ENCODE data around the gene ST3GAL3. TPM values are rescaled to one million over a fixed set of nuclear protein-coding genes. Genes with fewer than 3 reads are reported as not detected.
A peak's percentile ranks its signal among the peaks of the same experiment; 100 is the strongest.

The ST3GAL3 gene
- polyA plus RNA-seq, 5 donors = 31.2 to 37.8 (median 36.2) TPM

DNA sequence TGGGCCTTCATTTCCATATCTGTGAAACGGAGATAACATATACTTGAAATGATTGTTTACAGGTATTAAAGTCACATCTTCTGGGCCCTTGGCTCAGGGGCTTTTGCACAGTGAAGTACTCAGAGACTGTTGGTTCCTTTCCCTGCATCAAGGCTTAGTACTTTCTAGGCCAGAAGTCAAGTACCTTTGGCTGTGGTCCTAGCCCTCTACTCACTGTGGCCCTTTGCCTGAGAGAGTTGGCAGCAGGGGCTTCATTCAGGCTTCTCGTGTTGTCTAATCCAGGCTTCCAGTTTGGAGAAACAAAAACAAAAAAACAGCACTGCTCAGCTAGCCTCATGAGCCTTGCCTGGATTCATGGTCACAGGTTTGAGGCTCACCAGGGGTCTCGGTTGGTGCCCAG is 254.4 kb downstream of the ST3GAL3 start:
- DNase-seq = no peak

DNA sequence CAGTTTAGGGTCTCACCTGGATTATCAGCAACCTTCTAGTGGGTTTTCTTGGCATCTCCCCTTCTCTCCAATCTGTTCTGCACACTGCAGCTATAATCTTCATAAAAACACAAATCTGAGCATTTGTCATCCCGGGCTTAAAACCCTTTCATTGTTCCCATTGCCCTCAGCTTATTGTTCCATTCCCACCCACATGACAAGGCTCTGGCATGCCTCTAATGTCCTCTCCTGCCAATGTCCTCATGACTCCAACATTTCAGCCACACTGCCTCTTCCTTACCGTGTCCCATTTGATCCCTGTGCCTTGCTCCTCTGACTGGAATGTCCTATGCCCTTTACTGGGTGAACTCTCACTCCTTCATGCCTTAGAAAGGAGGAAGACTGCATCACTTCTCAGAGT is 255.0 kb downstream of the ST3GAL3 start:
- DNase-seq = no peak

DNA sequence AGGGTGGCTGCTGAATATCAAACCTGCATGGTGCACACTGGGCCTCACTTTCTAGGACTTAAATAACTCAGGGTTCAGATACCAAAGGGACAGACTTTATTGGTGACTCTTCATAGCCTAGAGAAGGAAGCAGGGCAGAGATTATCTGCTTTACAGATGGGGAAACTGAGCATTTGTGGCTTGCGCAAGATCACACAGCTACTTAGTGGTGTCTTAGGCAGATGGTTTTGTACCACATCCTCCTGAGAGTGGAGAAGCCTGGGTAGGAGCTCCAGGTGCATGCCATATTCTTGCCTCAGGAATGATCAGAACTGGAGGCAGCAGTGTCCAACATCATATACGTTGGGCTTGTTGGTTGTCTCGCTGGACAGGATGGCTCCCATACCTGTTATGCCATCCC is 255.7 kb downstream of the ST3GAL3 start:
- no peak for DNase-seq

DNA sequence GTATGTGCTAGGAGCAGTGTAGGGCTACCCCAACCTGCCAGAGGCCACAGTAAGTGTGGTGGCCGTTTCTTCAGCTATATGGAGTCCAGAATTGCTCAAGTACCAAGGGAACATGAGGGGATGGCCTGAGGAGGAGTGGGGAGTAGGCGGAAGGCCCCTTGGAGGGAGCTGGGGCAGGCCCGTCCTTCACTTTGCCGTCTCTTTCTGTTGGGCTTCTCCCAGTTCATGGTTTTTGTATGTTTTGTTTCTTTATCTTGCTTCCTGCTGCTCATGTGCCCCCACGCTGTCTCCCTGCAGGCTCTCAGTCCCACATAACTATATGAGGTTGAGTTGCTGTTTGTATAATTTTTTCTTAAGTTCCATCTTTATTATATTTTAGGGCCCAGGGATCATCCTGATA is 256.6 kb downstream of the ST3GAL3 start:
- no peak for DNase-seq

DNA sequence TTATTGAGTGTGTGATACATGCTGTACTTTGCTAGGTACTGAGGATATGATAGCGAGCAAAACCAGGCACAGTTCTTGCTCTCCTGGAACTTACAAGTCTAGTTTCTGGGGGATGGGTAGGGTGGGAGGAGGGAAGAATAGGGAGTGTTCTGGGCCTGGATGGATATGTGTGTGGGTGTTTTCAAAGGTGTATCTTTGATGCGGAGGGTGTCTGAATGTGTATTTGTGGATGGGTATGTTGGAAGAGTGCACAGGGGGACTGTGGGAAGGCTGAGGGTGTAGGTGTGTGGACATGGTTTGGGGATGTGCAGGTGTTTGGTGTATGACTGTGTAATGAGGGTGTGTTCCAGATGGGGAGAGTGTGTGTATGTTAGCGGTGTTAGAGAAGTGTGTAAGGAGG is 258.0 kb downstream of the ST3GAL3 start:
- no peak for DNase-seq

DNA sequence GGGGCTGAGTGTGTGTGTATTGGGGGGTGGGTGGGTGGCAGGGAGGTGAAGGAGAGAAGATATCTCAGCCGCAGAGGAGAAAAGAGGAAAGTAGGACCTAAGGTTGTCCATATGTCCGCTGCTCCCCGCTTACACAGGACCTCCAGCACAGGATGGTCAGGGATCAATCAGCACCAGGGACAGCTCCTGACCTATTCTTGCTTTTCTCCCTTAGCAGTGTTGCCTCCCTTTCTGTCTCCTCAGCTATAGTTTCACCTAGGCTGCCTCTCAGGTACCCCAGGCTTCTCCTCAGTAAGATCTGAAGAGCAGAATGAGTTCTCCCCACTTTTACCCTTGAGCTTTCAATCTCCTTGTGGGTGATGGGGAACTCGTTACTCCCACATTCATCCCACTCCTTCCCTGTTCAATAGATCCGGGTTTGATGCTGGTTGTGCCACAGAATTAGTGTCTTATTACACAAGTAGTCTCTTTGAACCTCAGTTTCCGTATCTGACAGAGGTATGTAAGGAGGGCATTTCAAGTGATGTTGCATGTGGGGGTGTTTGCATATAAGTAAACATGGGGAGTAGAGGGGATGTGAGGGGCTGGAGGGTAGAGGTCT is 261.1 kb downstream of the ST3GAL3 start:
- no peak for DNase-seq

DNA sequence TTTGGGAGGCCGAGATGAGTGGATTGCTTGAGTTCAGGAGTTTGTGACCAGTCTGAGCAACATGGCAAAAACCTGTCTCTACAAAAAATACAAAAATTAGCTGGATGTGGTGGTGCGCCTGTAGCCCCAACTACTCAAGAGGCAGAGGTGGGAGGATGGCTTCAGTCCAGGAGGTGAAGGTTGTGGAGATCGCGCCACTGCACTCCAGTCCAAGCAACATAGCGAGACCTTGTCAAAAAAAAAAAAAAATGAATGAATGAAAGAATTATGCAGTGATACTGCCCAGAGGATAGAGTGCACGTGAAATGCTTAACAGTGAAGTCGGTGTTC is 262.0 kb downstream of the ST3GAL3 start:
- no peak for DNase-seq

DNA sequence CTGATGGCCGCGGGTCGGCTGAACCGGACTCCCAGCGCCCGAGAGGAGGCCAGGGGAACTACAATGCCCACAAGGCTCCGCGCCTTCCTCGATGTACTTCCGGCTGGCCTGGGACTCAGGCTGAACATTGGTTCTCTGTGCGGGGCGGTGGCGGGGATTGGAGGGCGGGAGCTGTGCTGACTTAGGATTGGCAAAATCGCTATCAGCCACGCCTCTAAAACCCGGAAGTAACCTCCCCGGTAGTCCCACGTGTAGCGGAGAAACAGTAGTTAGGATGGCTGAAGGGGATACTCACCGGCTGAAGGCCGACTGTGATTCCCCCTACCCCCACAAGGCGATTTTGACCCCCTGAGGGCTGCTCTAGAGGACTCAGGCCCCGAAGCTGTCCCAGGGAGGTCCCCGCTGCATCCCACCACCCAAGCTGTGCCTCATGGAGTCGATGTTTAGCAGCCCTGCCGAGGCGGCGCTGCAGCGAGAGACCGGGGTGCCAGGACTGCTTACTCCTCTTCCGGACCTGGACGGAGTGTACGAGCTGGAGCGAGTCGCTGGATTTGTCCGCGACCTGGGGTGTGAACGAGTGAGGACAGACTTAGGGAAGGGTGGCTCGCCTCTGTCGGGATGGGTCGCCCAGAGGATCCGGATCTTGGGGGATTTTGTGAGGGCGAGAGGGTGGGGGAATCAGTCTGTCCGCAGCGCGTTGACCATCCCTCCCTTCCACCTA is 262.6 kb downstream of the ST3GAL3 start, which contains the start of gene DPH2:
DPH2 (plus strand) TSS at position 265 of the 721 bp plus-strand sequence; CDS start at position 431, 166 bp downstream.
- DNase-seq = peak; percentile 93 to 95

DNA sequence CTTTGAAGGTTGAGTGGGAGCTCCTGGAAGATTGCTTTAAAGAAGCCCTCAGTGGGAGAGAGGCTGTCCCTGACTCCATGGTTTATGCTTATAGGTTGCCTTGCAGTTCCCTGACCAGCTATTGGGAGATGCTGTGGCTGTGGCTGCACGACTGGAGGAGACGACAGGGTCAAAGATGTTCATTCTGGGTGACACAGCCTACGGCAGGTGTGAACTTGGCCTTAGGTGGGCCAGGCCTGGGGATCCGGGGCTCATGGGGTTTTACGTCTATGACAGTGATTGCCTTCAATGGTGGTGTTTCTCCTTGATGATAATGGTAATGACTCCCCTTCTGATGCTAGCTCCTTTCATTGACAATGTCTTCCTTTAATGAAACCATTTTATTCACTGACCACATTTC is 263.2 kb downstream of the ST3GAL3 start:
- no peak for DNase-seq

DNA sequence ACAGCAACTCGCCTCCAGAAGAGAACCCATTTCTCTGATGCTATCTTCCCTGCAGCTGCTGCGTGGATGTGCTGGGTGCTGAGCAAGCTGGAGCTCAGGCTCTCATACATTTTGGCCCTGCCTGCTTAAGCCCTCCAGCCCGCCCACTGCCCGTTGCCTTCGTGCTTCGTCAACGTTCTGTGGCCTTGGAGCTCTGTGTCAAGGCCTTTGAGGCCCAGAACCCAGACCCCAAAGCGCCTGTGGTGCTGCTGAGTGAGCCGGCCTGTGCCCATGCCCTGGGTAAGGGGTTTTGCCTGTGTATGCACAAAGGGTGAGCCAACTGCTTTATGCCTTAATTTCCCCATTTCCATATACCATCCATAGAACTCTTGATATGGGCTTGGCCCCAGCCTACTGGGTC is 263.6 kb downstream of the ST3GAL3 start:
- DNase-seq = no peak

DNA sequence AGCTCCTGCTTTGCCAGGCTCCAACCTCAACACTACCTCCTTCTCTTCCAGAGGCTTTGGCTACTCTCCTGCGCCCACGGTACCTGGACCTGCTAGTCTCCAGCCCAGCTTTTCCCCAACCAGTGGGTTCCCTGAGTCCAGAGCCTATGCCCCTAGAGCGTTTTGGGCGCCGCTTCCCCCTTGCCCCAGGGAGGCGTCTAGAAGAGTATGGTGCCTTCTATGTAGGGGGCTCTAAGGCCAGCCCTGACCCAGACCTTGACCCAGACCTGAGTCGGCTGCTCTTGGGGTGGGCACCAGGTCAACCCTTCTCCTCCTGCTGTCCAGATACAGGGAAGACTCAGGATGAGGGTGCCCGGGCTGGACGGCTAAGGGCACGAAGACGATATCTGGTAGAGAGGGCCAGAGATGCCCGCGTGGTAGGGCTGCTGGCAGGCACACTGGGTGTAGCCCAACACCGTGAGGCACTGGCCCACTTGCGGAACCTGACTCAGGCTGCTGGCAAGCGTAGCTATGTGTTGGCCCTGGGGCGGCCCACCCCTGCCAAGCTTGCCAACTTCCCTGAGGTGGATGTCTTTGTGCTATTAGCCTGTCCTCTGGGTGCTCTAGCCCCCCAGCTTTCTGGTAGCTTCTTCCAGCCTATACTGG is 264.1 kb downstream of the ST3GAL3 start:
- no peak for DNase-seq

DNA sequence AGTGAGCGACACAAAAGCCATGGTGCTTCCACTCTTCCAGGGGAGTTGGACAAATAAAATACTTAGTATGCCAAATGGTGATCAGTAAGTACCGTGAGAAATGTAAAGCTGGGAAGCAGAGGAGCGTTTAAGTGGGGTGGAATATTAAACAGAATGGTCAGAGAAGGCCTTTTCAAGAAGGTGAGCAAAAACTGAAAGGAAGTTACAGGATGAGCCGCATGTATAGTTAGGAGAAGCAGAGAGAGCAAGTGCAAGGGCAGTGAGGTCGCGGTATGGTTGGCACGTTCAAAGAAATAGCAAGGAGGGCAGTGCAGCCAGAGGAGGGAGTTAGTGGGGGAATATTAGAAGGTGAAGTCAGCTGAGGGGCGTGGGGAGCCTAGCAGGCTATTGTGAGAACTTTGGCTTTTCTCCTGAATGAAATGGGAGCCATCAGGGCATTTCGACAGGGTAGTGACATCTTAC is 266.7 kb downstream of the ST3GAL3 start:
- no peak for DNase-seq

DNA sequence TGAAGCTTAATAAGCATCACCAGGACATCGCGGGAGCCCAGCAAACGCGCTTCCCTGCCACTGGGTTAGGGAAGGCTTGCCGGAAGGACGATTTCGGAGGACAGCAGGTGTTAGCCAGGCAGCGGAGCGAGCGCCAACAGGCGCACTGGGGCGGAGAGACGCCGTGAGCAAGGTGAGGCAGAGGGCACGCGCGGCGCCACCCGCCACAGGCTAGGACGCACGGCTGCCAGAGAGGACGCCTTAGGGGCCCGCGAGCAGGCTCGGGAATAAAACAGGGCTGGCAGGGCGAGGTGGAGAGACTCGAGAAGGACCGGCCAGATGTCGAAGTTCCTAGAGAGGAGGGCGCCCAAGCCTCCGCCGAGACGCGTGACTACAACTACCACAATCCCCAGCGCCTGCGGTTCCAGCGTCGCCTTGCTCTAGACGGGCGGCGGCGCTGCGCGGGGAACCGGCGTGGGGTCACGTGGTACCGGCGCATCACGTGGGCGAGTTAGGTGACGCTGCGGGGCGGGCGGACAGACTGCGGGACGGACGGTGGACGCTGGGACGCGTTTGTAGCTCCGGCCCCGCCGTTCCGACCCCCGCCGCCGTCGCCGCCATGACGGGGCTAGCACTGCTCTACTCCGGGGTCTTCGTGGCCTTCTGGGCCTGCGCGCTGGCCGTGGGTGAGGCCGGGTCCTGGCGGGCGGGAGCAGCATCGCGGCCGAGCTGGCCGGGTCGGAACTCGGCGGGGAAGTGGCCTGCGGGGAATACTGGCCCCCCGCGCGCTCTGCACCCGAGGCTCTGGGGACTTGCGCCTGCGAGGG is 267.3 kb downstream of the ST3GAL3 start, which contains the start of gene ATP6V0B:
ATP6V0B (plus strand) TSS at position 518 of the 806 bp plus-strand sequence; CDS start at position 599, 81 bp downstream.
- peak; percentile 89 to 90 for DNase-seq

DNA sequence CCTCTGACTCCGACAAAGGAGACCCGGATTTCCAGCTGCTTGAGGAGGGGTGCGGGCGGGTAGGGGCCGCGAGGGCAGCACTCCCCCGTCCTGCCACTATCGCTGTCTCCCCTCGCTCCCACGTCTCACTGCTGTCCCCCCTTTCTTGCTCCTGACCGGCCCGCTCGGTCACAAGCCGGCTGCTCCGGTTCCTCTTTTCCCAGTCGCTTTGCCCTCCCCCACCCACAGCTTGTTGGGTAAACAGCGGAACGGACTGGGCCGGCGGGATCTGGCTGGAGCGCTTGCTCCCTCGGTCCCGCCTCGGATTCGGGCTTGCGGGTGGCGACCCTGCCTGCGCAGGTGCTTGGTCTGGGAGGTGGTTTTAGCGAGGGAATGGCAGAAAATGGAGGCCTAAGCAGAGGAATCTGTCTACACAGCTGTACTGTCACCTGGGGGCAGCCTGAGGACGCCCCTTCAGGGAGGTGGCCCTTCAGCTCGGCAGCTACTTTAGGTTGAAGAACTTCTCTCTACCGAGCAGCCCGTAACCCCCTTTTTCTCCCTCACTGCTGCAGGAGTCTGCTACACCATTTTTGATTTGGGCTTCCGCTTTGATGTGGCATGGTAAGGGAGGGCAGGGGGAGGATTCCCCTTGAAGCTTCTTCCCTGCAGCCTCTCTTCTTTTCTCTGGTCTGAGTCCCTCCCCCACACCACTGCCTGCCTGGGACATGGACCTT is 268.1 kb downstream of the ST3GAL3 start:
- no peak for DNase-seq

DNA sequence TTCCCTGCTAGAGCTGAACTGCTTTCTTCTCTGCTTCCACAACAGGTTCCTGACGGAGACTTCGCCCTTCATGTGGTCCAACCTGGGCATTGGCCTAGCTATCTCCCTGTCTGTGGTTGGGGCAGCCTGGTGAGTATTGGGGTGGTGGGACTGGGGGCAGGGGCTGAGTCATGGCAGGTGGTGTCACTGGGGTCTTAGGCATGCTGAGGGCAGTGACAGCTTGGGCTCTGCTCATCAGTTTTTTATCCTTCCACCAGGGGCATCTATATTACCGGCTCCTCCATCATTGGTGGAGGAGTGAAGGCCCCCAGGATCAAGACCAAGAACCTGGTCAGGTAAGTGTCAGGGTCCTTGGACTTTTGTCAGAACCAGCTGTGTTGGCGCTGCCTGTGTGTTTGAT is 268.7 kb downstream of the ST3GAL3 start:
- DNase-seq = no peak

DNA sequence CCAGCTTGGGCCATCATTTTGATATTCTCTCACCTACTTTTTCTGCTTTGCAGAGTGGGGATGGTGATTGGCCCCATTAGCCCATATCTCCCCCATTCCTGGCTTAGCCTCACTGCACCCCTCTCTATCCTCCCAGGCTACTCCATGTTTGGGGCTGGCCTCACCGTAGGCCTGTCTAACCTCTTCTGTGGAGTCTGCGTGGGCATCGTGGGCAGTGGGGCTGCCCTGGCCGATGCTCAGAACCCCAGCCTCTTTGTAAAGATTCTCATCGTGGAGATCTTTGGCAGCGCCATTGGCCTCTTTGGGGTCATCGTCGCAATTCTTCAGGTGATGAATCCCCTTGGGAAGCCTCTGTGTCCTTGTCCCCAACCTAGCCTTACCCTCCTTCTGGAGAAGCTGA is 269.6 kb downstream of the ST3GAL3 start:
- DNase-seq = no peak

DNA sequence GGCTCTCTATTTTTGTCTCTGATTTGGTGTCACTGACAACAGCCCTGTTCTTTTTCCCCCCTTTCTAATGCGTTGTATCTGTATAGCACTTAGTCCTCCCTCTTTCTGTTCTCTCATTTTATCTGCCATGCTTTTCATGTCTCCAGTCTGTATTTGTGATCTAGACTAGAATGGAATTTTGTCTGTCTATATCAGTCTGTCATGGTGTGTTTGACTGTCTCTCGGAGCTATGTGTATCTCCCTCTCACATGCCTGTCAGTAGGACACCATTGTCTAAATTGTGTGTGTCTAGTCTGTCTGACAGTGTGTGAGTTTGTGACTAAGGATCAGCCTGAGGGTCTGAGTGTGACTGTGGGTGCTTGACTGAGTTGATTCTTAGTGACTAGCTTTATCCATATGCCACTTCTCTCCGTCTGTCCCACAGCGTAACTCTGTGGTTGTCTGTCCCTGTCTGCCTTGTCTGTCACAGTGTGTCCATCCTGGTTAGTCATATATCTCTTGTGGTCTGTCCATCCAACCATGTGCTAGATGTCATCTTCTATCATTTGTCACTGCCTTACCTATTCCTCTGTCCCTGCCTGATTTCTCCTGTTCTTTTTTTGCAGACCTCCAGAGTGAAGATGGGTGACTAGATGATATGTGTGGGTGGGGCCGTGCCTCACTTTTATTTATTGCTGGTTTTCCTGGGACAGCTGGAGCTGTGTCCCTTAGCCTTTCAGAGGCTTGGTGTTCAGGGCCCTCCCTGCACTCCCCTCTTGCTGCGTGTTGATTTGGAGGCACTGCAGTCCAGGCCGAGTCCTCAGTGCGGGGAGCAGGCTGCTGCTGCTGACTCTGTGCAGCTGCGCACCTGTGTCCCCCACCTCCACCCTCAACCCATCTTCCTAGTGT is 270.3 kb downstream of the ST3GAL3 start:
- no peak for DNase-seq

DNA sequence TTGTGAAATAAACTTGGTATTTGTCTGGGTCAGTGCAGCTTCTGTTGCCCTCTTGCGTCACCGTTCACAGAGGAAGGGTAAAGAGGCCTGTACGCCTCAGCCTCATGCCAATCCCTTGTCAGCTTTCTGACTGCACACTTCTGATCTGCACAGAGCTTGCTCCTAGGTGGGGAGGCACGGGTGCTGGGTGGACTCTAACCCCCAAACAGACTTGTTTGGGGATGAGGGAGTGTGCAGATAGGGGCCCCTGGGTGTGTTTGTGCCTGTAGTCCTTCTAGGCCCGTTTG is 270.9 kb downstream of the ST3GAL3 start:
- DNase-seq = no peak

DNA sequence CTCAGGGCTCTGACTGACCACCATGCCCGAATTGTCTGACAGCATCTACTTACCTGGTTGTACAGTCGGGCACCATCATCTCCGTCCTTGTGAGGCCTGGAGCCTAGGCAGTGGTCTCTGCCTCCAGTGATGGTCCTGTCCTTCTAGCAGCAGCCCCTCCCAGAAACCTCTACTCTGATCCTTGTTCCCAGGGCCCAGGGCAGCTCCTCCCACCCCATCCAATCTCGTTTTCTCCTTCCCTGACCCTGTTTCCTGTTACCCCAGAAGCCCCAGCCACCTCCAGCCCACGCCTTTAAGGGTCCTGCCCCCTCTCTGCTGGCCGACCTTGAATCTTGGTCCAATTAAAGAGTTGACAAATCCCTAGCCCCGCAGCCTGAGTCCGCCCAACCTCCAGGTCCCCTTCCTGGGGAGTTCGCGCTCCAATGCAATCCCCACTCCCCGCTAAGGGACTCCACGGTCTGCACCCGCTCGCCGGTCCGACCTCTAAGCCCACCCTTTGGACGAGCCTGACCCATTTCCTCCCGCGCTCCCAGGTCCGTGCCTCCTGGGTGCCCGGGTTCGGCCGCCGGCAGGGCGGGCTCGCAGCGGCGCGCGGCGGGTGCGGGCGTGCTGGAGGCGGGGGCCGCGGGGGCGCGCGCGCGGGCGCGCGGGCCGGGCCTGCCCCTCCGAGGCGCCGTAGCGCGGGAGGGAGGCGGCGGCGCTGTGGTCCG is 271.4 kb downstream of the ST3GAL3 start, which contains the start of gene B4GALT2:
B4GALT2 (plus strand) TSS at position 660 of the 710 bp plus-strand sequence. CDS start 1,951 bp downstream, outside the sequence.
- DNase-seq = no peak

DNA sequence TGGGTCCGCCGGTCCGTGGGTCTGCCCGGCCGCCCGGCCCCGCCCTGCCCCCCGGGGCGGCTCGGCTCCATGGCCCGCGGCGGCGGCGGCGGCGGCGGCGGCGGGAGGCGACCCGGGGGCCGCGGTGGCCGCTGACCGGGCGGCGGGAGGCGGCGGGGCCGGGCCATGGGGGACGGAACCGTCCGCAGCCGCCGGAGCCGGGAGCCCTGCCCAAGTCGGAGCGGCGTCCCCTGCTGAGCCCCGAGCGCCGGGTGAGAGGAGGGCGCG is 271.9 kb downstream of the ST3GAL3 start:
- DNase-seq = no peak
